GM18867 (cell line): ENCODE data around the gene GOLGA8F.
"Not testable (repeated sequence)": the region's sequence is repeated elsewhere in the genome, so short reads cannot be mapped to it uniquely, and the experiment has no call there.

Source experiments
- ATAC-seq: cut with Tn5 transposase; IDR thresholded peaks from one replicate; pipeline ENCODE4 v1.9.1; 2021; ENCODE audit warnings: mild to moderate bottlenecking, moderate library complexity; ENCODE audit not compliant: unreplicated experiment

The GOLGA8F gene

DNA sequence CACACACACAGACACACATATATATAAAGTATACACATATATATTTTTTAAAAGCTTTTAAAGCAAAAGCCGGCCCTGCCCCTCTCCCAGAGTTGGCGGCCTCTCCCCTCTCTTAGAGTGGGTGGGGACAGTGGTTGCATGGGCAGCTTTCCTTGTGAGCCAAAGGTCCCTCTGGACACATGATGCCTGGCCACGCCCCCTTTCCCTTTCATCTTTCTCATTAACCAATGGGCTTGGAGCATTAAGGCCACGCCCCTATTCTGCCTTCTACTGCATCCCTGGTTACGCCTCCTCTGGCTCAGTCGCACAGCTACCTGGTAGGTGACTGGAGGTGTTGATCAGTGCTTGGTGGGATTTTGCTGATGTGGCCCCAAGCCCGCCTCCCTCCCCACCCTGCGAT, at the start of gene GOLGA8F:
GOLGA8F (plus strand) TSS at position 301 of the 400 bp plus-strand sequence; CDS start at position 399, 98 bp downstream.
- not testable (repeated sequence) for ATAC-seq

- ATAC-seq: not testable (repeated sequence)
Measured at GRCh38 chr15:28357984-28358383, 20.5 kb upstream of the GOLGA8F start, which contains the start of gene GOLGA6L24. Gene GOLGA6L24 (minus strand): TSS chr15:28358084. CDS start chr15:28358023, 61 bp downstream.

GRCh38 chr15:28365502-28365901, 13.0 kb upstream of the GOLGA8F start:
- ATAC-seq: not testable (repeated sequence)

GRCh38 chr15:28380053-28380452, 1.6 kb downstream of the GOLGA8F start:
- not testable (repeated sequence) for ATAC-seq

DNA sequence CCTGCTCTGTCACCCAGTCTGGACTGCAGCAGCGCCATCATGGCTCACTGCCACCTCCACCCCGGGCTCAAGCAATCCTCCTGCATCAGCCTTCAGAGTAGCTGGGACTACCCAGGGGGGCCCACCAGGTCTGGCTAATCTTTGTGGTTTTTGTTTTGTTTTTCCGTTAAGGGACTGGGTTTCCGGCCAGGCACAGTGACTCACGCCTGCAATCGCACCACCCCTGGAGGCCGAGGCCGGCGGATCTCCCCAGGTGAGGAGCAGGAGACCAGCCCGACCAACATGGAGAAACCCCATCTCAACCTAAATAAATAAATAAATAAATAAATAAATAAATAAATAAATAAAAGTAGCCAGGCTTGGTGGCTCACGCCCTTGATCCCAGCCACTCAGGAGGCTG, 17.6 kb downstream of the GOLGA8F start:
- not testable (repeated sequence) for ATAC-seq

- not testable (repeated sequence) for ATAC-seq
Measured at GRCh38 chr15:28402774-28403435, 24.4 kb downstream of the GOLGA8F start.

- not testable (repeated sequence) for ATAC-seq
Measured at GRCh38 chr15:28420470-28420869, 42.0 kb downstream of the GOLGA8F start.

- ATAC-seq: not testable (repeated sequence)
Measured at GRCh38 chr15:28435594-28435993, 57.1 kb downstream of the GOLGA8F start.
